Peyer's patch (tissue), 4 donors: ENCODE results near the gene ESAM.

Experiments used
- CTCF ChIP-seq, 6 experiments: fragments of 450-650 bp in 4 of 6; fragments of 200-600 bp in 2 of 6; sonication (generic) in 1 of 6; IDR thresholded peaks; one replicate each; pipeline ENCODE4 v1.5.1; 2017 to 2019; ENCODE audit warnings: antibody characterized with exemption in 6 of 6, mild to moderate bottlenecking in 3 of 6, moderate library complexity in 1 of 6
- POLR2A ChIP-seq, 2 donors: fragments of 450-650 bp; IDR thresholded peaks; one replicate each; pipeline ENCODE4 v1.5.1; 2017; ENCODE audit warnings: antibody characterized with exemption in 2 of 2, mild to moderate bottlenecking in 2 of 2, moderate library complexity in 2 of 2

- no peak for TF ChIP-seq POLR2A (IDR thresholded peaks at IDR 0.05)
- TF ChIP-seq CTCF (IDR thresholded peaks at IDR 0.05): no peak
Observed at GRCh38 chr11:124748100-124748418, 14.0 kb downstream of the ESAM start.
